DOHH2 (cell line): Measurements from ENCODE around the gene APOA5.

Source experiments
- EZH2phosphoT487 ChIP-seq: fragments of 200-600 bp; sonication (generic); IDR thresholded peaks from 2 replicates; pipeline ENCODE4 v1.6.1; 2017; ENCODE audit warnings: borderline replicate concordance, mild to moderate bottlenecking, antibody characterized with exemption, low read length, moderate library complexity, mixed read lengths
- TF ChIP-seq, protein P1 (sequence below): fragments of 200-600 bp; sonication (generic); IDR thresholded peaks from one replicate; pipeline ENCODE4 v1.5.1; 2014; ENCODE audit warnings: antibody characterized with exemption, mild to moderate bottlenecking, low read depth, low read length; ENCODE audit not compliant: poor library complexity, severe bottlenecking

DNA sequence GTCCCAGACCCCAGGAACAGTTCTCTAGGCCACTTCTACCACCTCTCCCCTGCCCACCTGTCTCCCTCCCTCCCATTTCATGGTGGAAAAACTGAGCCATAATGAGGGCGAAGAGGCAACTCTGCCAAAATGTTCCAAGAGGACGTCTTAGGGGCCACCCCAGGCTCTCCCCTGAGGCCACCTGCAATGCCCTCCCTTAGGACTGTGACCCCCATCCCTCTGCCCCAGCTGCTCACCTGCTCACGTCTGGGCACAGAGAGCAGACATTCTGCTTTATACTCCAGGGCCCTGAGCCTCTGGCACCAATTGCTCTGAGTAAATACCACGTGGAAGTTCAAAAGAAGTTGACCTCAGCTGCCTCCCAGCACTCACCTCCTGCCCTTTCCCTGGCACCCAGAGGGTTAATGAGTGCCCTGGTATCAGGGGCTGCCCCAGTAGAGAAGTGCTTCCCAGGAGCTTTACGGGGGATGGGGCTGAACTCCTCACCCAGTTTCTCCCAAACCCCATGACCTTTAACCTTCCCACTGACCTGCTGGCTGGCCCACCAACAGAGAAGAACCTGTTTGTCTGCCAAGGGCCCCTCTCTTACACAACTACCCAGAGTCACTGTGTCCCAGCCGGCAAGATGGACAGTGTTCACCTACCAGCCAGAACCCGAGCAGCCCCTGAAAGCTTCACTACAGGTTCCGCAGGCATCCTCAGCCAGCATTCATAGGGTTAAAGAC is 627 bp upstream of the APOA5 start:
- TF ChIP-seq, protein P1, sequence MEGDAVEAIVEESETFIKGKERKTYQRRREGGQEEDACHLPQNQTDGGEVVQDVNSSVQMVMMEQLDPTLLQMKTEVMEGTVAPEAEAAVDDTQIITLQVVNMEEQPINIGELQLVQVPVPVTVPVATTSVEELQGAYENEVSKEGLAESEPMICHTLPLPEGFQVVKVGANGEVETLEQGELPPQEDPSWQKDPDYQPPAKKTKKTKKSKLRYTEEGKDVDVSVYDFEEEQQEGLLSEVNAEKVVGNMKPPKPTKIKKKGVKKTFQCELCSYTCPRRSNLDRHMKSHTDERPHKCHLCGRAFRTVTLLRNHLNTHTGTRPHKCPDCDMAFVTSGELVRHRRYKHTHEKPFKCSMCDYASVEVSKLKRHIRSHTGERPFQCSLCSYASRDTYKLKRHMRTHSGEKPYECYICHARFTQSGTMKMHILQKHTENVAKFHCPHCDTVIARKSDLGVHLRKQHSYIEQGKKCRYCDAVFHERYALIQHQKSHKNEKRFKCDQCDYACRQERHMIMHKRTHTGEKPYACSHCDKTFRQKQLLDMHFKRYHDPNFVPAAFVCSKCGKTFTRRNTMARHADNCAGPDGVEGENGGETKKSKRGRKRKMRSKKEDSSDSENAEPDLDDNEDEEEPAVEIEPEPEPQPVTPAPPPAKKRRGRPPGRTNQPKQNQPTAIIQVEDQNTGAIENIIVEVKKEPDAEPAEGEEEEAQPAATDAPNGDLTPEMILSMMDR = no peak
- TF ChIP-seq EZH2phosphoT487 = no peak
